HG03571 (cell line): Measurements from ENCODE around the gene MFF.

Experiments
- ATAC-seq: cut with Tn5 transposase; IDR thresholded peaks from one replicate; pipeline ENCODE4 v1.9.1; 2021; ENCODE audit not compliant: unreplicated experiment

MFF gene

GRCh38 chr2:227324995-227325838 lies at the start of gene MFF:
TSS of gene MFF (plus strand) at chr2:227325251. CDS start at chr2:227330666, 5,415 bp downstream.
- ATAC-seq = peak; percentile 99

GRCh38 chr2:227280895-227281294 lies 44.2 kb upstream of the MFF start:
- ATAC-seq = no peak

GRCh38 chr2:227285741-227286236 lies 39.3 kb upstream of the MFF start:
- no peak for ATAC-seq

- no peak for ATAC-seq
These were observed 37.3 kb upstream of the MFF start for GRCh38 chr2:227287771-227288170.

- ATAC-seq = no peak
These were observed 32.7 kb upstream of the MFF start for GRCh38 chr2:227292314-227292713.

- no peak for ATAC-seq
These were observed 31.5 kb upstream of the MFF start for GRCh38 chr2:227293531-227293930.

- ATAC-seq = no peak
These were observed 29.2 kb upstream of the MFF start for GRCh38 chr2:227295806-227296205.

- ATAC-seq = no peak
These were observed 28.2 kb upstream of the MFF start for GRCh38 chr2:227296671-227297405.

GRCh38 chr2:227301523-227301922 lies 23.5 kb upstream of the MFF start:
- ATAC-seq = no peak

- ATAC-seq = no peak
These were observed 16.3 kb upstream of the MFF start for GRCh38 chr2:227308784-227309183.

GRCh38 chr2:227310756-227311110 lies 14.3 kb upstream of the MFF start:
- ATAC-seq = no peak

GRCh38 chr2:227311861-227312506 lies 13.1 kb upstream of the MFF start:
- no peak for ATAC-seq

- no peak for ATAC-seq
These were observed 12.5 kb upstream of the MFF start for GRCh38 chr2:227312579-227312978.

GRCh38 chr2:227313310-227313709 lies 11.7 kb upstream of the MFF start:
- ATAC-seq = no peak

- ATAC-seq = no peak
These were observed 7.2 kb upstream of the MFF start for GRCh38 chr2:227317834-227318233.

- ATAC-seq = no peak
These were observed 4.6 kb upstream of the MFF start for GRCh38 chr2:227320305-227321094.

GRCh38 chr2:227322530-227323205 lies 2.4 kb upstream of the MFF start:
- ATAC-seq = no peak

- ATAC-seq = no peak
These were observed 1.2 kb upstream of the MFF start for GRCh38 chr2:227323818-227324217.

GRCh38 chr2:227324642-227324994 lies 433 bp upstream of the MFF start:
- ATAC-seq = no peak

GRCh38 chr2:227325839-227326195 lies 766 bp downstream of the MFF start:
- ATAC-seq = peak; percentile 3
